Mesothelial cell of epicardium (in vitro differentiated cells): ENCODE measurements around the gene TTC4. TPM values are rescaled to one million over a fixed set of nuclear protein-coding genes. Genes with fewer than 3 reads are reported as not detected.

Source experiments
- DNase-seq, 2 experiments: peaks; one replicate each; pipeline ENCODE4 v3.0.0; 2021; ENCODE audit warnings: low spot score in 2 of 2; ENCODE audit not compliant: unreplicated experiment in 2 of 2
- H3K27ac Mint-ChIP-seq: 2 replicates; pipeline ENCODE4 v1.8.0; 2021; ENCODE audit warnings: mixed read lengths
- H3K27me3 Mint-ChIP-seq: 2 replicates; pipeline ENCODE4 v1.8.0; 2021; ENCODE audit warnings: low read depth, mixed read lengths
- H3K36me3 Mint-ChIP-seq: 2 replicates; pipeline ENCODE4 v1.8.0; 2021; ENCODE audit warnings: mixed read lengths
- H3K4me1 Mint-ChIP-seq: 2 replicates; pipeline ENCODE4 v1.8.0; 2021; ENCODE audit warnings: mixed read lengths
- H3K4me3 Mint-ChIP-seq: 2 replicates; pipeline ENCODE4 v1.8.0; 2021; ENCODE audit warnings: mild to moderate bottlenecking, moderate library complexity, mixed read lengths
- H3K9me3 Mint-ChIP-seq: 2 replicates; pipeline ENCODE4 v1.8.0; 2021; ENCODE audit warnings: mixed read lengths
- CTCF ChIP-seq: fragments of 200-600 bp; sonication (generic); IDR thresholded peaks from one replicate; pipeline ENCODE4 v1.5.0; 2021; ENCODE audit warnings: antibody characterized with exemption; ENCODE audit not compliant: unreplicated experiment
- total RNA-seq: library from RNA; stranded (reverse); gene quantifications from 3 replicates; pipeline ENCODE4 v1.2.1, GENCODE V29; 2021

The TTC4 gene
- total RNA-seq, 1 donor from 2014 or later, result 20.5 TPM

DNA sequence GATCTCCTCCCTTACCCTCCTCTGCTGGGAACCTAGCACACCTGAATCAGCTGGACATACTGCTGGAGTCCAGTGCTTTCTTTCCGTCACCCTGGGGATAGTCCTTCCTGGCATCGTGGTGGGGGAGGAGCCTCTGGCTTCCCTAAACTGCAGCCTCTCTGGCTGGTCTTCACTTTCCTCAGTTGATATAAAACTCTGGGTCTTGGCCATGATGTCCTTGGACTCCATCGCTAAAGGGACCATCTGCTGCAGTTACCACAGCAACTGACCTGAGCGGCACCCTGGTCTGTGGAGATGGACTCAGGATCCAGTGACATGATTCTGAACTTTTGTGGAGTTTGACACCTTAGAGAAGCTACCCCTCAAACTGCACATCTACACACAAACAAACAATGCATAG, 25.9 kb downstream of the TTC4 start:
- no peak overlapping the region for H3K4me3 Mint-ChIP-seq
- H3K4me1 Mint-ChIP-seq, result no peaks in the 10 kb centered on the region
- no peak overlapping the region for H3K27ac Mint-ChIP-seq
- H3K36me3 Mint-ChIP-seq, result peaks cover 41% of the 10 kb centered on the region
- no peaks in the 10 kb centered on the region for H3K9me3 Mint-ChIP-seq
- TF ChIP-seq CTCF, result no peak
- DNase-seq, result no peak
- no peaks in the 10 kb centered on the region for H3K27me3 Mint-ChIP-seq

DNA sequence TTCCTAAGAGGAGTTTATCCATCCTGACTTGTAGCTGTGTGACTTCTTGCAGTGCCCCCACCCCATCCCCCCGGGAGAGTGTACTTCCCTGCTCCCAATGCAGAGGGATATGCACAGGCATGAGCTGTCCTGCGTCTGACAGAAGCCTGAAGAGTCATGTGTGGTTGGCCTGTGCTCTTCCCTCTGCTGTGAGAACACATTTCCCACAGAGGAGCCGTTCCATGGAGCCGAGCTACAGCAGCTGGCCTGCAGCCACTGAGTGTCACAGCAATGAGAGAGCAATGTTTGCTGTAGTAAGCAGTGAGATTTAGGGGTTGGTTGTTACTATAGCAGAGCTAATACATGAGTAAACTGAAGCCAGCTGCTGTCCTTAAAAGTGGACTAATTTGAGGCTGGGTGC, 26.6 kb downstream of the TTC4 start:
- Mint-ChIP-seq H3K4me1 (no peaks in the 10 kb centered on the region), H3K9me3 (no peaks in the 10 kb centered on the region), H3K4me3 (no peak overlapping the region), H3K36me3 (peaks cover 34% of the 10 kb centered on the region), H3K27ac (no peak overlapping the region), H3K27me3 (no peaks in the 10 kb centered on the region)
- TF ChIP-seq CTCF, result no peak
- no peak for DNase-seq

DNA sequence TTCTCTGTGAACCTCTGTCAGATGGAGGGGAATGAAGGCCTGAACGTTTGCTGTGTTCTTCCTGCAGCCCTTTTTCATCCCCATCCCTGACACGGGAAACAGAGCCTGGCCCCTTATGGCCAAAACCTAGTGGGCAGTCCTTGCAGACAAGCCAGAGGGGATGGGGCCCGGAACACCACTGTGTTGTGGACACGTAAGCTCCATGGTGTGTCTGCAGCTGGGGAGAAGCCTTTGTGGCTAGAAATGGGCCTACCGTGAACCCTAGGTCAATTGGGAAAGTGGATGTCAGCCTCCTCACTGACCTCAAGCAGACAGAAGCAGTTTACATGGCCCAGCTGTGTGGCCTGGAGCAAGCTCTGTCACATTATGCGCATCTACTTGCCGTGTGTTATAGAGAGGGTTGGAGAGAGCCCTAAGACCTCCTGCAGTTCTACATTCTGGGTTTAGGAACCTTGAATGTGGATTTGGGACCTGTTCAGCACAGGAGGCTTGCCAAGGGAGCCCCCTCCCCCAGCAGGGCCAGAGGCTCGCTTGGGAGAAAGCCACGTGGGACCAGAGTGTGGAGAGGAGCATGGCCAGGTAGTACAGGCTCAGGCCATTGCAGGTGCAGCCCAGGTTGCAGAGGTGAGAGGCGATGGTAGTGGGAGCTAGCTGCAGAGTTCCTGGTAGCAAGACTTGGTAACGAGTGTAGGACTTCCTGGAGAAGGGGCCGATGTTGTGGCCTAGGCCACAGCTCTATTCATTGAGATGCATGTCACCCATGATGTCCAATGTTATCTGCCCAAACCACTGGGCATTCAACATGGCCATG, 28.0 kb downstream of the TTC4 start:
- TF ChIP-seq CTCF, result no peak
- Mint-ChIP-seq H3K27me3 (no peaks in the 10 kb centered on the region), H3K27ac (no peak overlapping the region), H3K4me1 (no peaks in the 10 kb centered on the region), H3K4me3 (no peak overlapping the region), H3K9me3 (no peaks in the 10 kb centered on the region), H3K36me3 (peaks cover 26% of the 10 kb centered on the region)
- no peak for DNase-seq

- Mint-ChIP-seq H3K4me3 (no peak overlapping the region), H3K9me3 (no peaks in the 10 kb centered on the region), H3K36me3 (peaks cover 21% of the 10 kb centered on the region), H3K27me3 (peaks cover under 1% of the 10 kb centered on the region), H3K27ac (no peak overlapping the region), H3K4me1 (no peaks in the 10 kb centered on the region)
- no peak for TF ChIP-seq CTCF
- DNase-seq, result no peak
Observed at GRCh38 chr1:54744696-54745095, 29.0 kb downstream of the TTC4 start.

- no peaks in the 10 kb centered on the region for H3K4me1 Mint-ChIP-seq
- H3K4me3 Mint-ChIP-seq, result no peak overlapping the region
- H3K36me3 Mint-ChIP-seq, result peaks cover 17% of the 10 kb centered on the region
- H3K9me3 Mint-ChIP-seq, result no peaks in the 10 kb centered on the region
- peaks cover 2% of the 10 kb centered on the region for H3K27me3 Mint-ChIP-seq
- no peak overlapping the region for H3K27ac Mint-ChIP-seq
- DNase-seq, result no peak
- no peak for TF ChIP-seq CTCF
Observed at GRCh38 chr1:54745274-54745673, 29.6 kb downstream of the TTC4 start.
